GM20431 (cell line): ENCODE results near the gene ZNF335.

ENCODE experiments used
- in situ Hi-C: fragments of 300-500 bp; cut with MseI, MboI; formaldehyde crosslinking; loops from one replicate; pipeline ENCODE4 v1.15.0; 2020; ENCODE audit warnings: low sequenced_read_pairs; ENCODE audit not compliant: unreplicated experiment

Gene ZNF335

DNA sequence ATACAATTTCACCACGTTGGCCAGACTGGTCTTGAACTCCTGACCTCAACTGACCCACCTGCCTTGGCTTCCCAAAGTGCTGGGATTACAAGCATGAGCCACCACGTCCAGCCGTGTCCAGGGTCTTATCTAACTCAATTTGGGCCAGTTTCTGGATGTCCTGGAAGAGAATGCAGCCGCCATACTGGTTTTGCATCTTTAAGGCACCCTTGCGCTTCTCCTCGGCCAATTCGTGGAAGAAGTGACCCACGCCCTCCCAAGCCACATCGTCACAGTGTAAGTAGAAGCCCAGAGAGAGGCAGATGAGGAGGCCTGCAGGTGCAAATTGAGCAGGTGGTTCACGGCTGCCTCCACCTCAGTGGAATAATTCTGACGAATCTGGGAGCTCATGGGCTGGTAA, 3.7 kb upstream of the ZNF335 start:
- in situ Hi-C loops, result no loop called here

- in situ Hi-C loops, result no loop called here
Observed at GRCh38 chr20:45974896-45975565, 3.0 kb upstream of the ZNF335 start.

- in situ Hi-C loops, result no loop called here
Observed at GRCh38 chr20:45972500-45973183, 639 bp upstream of the ZNF335 start.

GRCh38 chr20:45971425-45971674, 653 bp downstream of the ZNF335 start:
- in situ Hi-C loops, result no loop called here

DNA sequence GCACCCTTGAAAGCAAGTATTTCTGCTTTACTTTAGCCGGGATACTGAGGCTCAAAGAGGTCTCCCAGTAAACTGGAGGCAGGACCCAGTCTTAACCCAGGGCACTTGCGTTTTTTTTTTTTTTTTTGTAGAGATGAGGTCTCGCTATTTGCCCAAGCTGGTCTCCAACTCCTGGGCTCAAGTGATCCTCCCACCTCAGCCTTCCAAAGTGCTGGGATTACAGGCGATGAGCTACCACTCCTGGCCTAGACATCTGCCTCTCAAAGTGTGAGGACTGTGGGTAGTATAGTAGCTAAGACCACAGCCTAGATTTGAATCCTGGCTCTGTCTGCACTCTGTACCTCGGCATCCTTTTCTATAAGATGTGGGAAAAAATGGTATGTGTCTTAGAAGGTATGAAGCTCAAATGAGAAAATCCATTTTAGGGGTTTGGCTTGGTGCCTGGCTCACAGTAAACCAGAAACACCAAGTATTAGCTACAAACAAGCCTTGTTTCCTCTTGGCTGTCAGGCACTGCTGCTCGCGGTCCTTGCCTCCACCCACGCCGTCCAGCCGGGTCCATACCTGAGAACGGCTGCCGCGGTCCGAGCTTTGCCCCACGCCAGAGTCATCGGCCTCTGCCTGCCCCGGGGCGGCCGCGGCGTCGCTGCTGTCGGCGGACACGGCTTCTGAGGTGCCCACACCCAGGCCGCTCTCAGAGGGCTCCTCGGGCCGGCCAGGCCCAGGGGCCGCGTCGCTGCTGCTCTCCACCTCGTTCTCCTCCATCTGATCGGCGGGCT, 1.2 kb downstream of the ZNF335 start:
- in situ Hi-C loops, result no loop called here

- in situ Hi-C loops, result no loop called here
Observed at GRCh38 chr20:45969712-45970634, 2.0 kb downstream of the ZNF335 start.

- in situ Hi-C loops, result no loop called here
Observed at GRCh38 chr20:45968801-45969711, 2.9 kb downstream of the ZNF335 start.

- in situ Hi-C loops, result no loop called here
Observed at GRCh38 chr20:45968081-45968671, 3.8 kb downstream of the ZNF335 start.

GRCh38 chr20:45967551-45968080, 4.4 kb downstream of the ZNF335 start:
- in situ Hi-C loops, result no loop called here

- in situ Hi-C loops, result no loop called here
Observed at GRCh38 chr20:45965169-45966002, 6.6 kb downstream of the ZNF335 start.

GRCh38 chr20:45964006-45964400, 8.0 kb downstream of the ZNF335 start:
- in situ Hi-C loops, result no loop called here

DNA sequence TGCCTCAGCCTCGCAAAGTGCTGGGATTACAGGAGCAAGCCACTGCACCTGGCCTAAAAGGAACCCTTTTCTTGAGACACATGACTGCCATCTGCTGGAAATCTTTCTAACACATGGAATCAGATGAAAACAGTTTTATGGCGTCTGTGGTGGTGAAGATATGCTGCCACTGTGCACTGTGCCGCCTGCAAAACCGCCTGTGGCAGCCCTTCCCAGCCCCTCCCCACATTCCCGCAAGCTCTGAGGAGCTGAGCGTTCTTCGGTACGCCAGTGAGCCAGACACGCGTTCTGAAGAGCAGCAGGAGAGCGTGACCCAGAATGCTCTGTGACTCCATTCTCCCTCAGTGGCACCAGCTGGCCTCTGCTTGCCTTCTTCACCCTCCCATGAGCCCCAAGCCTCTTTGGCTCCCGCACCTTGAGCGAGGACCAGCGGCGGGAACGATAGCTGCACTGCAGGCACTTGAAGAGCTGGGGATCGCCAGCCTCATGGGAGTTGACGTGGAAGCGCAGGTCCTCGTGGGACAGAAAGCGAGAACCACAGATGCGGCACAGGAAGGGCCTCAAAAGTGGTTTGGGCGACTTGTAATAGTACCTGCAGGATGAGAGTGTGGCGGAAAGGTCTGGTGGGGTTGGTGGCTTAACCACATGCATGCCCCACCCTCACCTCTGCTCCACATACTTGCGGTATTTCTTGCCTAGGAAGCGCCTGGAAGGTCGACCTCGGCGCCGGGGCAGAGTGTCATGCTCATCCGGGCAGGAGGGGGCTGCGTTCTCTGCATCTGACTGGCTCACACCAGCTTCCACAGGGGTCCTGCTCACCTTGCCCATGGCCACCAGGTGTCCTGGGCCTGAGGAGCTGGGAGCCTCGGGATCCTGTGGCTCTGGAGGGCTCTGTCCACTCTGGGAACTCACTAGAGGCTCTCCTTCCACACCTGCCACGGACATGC, 8.7 kb downstream of the ZNF335 start:
- in situ Hi-C loops, result no loop called here

- in situ Hi-C loops, result no loop called here
Observed at GRCh38 chr20:45962031-45962755, 9.8 kb downstream of the ZNF335 start.

DNA sequence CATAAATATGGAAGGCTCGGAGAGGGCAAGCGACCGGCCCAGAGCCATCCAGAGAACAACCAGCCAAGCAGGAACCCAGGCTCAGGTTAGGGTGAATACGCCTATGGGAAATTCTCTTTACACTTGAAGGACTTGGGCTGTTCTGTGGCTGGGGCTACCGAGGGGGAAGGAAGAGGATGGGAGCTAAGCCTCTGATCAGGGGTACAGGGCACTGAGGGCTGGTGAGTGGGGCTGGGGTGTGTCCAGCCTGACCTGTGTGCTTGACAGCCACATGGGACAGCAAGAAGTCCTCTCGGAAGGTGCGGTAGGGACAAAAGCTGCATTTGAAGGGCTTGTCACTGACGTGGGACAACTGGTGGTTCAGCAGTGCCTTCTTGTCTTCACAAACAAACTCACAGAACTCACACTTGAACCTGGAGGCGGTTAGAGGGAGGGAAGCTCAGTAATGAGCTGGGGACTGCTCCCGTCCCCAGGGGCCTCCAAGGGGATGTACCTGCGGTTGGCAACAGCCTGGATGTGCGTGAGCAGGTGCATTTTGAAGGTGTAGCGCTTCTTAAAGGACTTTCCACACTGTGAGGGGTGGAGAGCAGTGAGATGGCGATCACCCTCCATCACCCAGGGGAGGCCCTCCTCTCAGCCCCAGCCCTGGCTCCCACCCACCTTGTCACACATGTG, 11.9 kb downstream of the ZNF335 start:
- in situ Hi-C loops, result no loop called here

DNA sequence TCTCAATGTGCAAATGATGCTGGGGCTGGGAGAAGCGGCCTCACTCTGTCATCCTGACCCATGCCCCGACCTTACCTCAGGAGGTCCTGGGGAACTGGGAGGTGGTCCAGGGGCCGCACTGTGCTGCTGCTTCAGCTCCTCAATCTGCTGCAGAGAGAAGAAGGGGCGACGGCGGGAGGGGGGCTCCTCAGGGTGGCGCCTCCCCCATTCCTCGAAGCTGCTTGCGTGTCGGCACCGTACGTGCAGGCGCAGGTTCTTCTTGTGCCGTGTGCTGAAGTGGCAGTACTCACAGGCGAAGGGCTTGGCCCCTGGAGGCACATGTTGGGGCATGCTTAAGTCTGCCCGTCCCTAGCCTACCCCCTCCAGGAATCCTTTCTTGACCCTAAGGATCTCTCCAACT, 12.9 kb downstream of the ZNF335 start:
- in situ Hi-C loops, result no loop called here

- in situ Hi-C loops, result no loop called here
Observed at GRCh38 chr20:45958593-45958992, 13.4 kb downstream of the ZNF335 start.
